Measurements from ENCODE around the gene STRIT1.

DNA sequence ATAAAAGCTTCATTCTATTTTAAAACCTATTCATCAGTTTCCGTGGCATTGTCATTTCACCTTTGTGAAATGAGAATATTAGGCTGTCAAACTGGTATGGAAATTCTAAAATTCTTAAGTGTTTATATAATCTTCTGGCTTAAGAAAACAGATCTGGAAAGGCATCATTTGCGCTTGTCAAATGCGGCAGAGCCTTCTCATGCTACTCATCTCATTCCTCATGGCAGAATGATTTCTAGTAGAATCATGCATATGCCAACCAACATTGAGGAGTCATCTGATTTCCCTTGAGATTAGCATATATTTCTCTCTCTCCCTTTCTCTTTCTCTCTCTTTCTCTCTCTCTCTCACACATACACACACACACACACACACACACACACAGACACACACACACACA is 48.8 kb downstream of the STRIT1 start:
- TF ChIP-seq RAD21 (IDR thresholded peaks at IDR 0.05; ENCODE audit: low read depth), result no peak
- no peak for TF ChIP-seq TAF1 (IDR thresholded peaks at IDR 0.05; ENCODE audit: low read depth)
- TF ChIP-seq, protein P1, sequence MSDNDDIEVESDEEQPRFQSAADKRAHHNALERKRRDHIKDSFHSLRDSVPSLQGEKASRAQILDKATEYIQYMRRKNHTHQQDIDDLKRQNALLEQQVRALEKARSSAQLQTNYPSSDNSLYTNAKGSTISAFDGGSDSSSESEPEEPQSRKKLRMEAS (IDR thresholded peaks at IDR 0.05), result no peak
- TF ChIP-seq NFIC (IDR thresholded peaks at IDR 0.05), result no peak
- TF ChIP-seq CEBPB (IDR thresholded peaks at IDR 0.05), result no peak
- TF ChIP-seq EP300 (IDR thresholded peaks at IDR 0.05; ENCODE audit: borderline replicate concordance), result no peak
- TF ChIP-seq, protein P2, sequence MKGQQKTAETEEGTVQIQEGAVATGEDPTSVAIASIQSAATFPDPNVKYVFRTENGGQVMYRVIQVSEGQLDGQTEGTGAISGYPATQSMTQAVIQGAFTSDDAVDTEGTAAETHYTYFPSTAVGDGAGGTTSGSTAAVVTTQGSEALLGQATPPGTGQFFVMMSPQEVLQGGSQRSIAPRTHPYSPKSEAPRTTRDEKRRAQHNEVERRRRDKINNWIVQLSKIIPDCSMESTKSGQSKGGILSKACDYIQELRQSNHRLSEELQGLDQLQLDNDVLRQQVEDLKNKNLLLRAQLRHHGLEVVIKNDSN (IDR thresholded peaks at IDR 0.05), result no peak
- no peak for TF ChIP-seq EGR1 (IDR thresholded peaks at IDR 0.05)
- TF ChIP-seq CREB1 (IDR thresholded peaks at IDR 0.05; ENCODE audit: low read depth), result no peak
- no peak for TF ChIP-seq YY1 (IDR thresholded peaks at IDR 0.05; ENCODE audit: low read depth)
- TF ChIP-seq TCF12 (IDR thresholded peaks at IDR 0.05; ENCODE audit: low read depth), result no peak
- TF ChIP-seq TEAD4 (IDR thresholded peaks at IDR 0.05), result no peak
- TF ChIP-seq FOXM1 (IDR thresholded peaks at IDR 0.05; ENCODE audit: borderline replicate concordance, low read depth), result no peak
- TF ChIP-seq, protein P3, sequence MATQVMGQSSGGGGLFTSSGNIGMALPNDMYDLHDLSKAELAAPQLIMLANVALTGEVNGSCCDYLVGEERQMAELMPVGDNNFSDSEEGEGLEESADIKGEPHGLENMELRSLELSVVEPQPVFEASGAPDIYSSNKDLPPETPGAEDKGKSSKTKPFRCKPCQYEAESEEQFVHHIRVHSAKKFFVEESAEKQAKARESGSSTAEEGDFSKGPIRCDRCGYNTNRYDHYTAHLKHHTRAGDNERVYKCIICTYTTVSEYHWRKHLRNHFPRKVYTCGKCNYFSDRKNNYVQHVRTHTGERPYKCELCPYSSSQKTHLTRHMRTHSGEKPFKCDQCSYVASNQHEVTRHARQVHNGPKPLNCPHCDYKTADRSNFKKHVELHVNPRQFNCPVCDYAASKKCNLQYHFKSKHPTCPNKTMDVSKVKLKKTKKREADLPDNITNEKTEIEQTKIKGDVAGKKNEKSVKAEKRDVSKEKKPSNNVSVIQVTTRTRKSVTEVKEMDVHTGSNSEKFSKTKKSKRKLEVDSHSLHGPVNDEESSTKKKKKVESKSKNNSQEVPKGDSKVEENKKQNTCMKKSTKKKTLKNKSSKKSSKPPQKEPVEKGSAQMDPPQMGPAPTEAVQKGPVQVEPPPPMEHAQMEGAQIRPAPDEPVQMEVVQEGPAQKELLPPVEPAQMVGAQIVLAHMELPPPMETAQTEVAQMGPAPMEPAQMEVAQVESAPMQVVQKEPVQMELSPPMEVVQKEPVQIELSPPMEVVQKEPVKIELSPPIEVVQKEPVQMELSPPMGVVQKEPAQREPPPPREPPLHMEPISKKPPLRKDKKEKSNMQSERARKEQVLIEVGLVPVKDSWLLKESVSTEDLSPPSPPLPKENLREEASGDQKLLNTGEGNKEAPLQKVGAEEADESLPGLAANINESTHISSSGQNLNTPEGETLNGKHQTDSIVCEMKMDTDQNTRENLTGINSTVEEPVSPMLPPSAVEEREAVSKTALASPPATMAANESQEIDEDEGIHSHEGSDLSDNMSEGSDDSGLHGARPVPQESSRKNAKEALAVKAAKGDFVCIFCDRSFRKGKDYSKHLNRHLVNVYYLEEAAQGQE (IDR thresholded peaks at IDR 0.05; ENCODE audit: low read depth), result no peak

Measured in Ishikawa (cell line).